Transverse colon (tissue), 4 donors: ENCODE results near the gene TPP2. TPM values are rescaled to one million over a fixed set of nuclear protein-coding genes. Genes with fewer than 3 reads are reported as not detected.

Experiments
- DNase-seq: peaks from one replicate; pipeline ENCODE4 v3.0.0-alpha.2; 2019
- H3K27ac ChIP-seq, 4 donors: fragments of 200-600 bp; sonication (generic); 2 replicates each; pipeline ENCODE4 v1.5.1; 2016 to 2018; ENCODE audit warnings: inconsistent platforms in 4 of 4
- H3K27me3 ChIP-seq: fragments of 200-600 bp; sonication (generic); 2 replicates; pipeline ENCODE4 v1.5.1; 2017; ENCODE audit warnings: inconsistent platforms
- H3K36me3 ChIP-seq, 4 donors: fragments of 200-600 bp; sonication (generic); 2 replicates each; pipeline ENCODE4 v1.5.1; 2017 to 2019; ENCODE audit warnings: inconsistent platforms in 4 of 4
- H3K4me1 ChIP-seq, 4 donors: fragments of 200-600 bp; sonication (generic); 2 replicates each; pipeline ENCODE4 v1.5.1; 2017 to 2020; ENCODE audit warnings: inconsistent platforms in 4 of 4
- H3K4me3 ChIP-seq, 4 donors: fragments of 200-600 bp; sonication (generic); 1 replicate in 1 of 4; 2 replicates in 3 of 4; pipeline versions ENCODE4 v1.5.1 to v1.6.1; 2017 to 2019; ENCODE audit warnings: inconsistent platforms in 4 of 4
- H3K9me3 ChIP-seq, 2 donors: fragments of 200-600 bp; sonication (generic); 2 replicates each; pipeline ENCODE4 v1.5.1; 2017 to 2019; ENCODE audit warnings: inconsistent platforms in 2 of 2
- EP300 ChIP-seq: sonication (generic); formaldehyde crosslinking; IDR thresholded peaks from one replicate; pipeline ENCODE4 v1.6.1; 2017; ENCODE audit warnings: antibody characterized with exemption, low read depth
- POLR2A ChIP-seq: fragments of 450-650 bp; IDR thresholded peaks from one replicate; pipeline ENCODE4 v1.6.1; 2016; ENCODE audit warnings: antibody characterized with exemption, mild to moderate bottlenecking, moderate library complexity
- POLR2AphosphoS5 ChIP-seq, 3 donors: sonication (generic); formaldehyde crosslinking; IDR thresholded peaks; one replicate each; pipeline ENCODE4 v1.6.1; 2016; ENCODE audit warnings: antibody characterized with exemption in 3 of 3
- WGBS, 2 donors: methylation state at CpG; one replicate each; pipeline ENCODE4 v1.1.5; 2018; ENCODE audit warnings: low coverage in 1 of 2; 5-methylcytosine and 5-hydroxymethylcytosine counted together
- in situ Hi-C, 4 donors: fragments of 200-750 bp; cut with MboI; loops; one replicate each; pipeline versions ENCODE4 v1.15.0 to v1.15.1; 2017; ENCODE audit warnings: low sequenced_read_pairs in 3 of 4, low pct_ligation_motif_present in 1 of 4, low pct_unique_long_range_greater_than_20kb in 1 of 4
- intact Hi-C: fragments of 100-400 bp; cut with DNase I; formaldehyde crosslinking; loops from one replicate; pipeline ENCODE4 v1.15.1; 2023; ENCODE audit warnings: low total_unique reads
- total RNA-seq, 4 donors: library from RNA; depleted of rRNA; stranded (reverse); fragments of >200 nt; gene quantifications; one replicate each; pipeline ENCODE4 v1.1.0, GENCODE V29; 2016
- TF ChIP-seq, protein P1 (sequence below), 5 experiments: fragments of 200-600 bp in 3 of 5; fragments of 450-650 bp in 2 of 5; sonication (generic) in 3 of 5; IDR thresholded peaks; 1 replicate in 2 of 5; 2 replicates in 3 of 5; pipeline ENCODE4 v1.5.1; 2016 to 2017; ENCODE audit warnings: antibody characterized with exemption in 5 of 5, inconsistent platforms in 3 of 5, mild to moderate bottlenecking in 2 of 5, moderate library complexity in 1 of 5

The TPP2 gene
- total RNA-seq, 4 donors from 2014 or later, result 19.1 to 47.8 (median 30.3) TPM

GRCh38 chr13:102572323-102572722, 24.5 kb upstream of the TPP2 start:
- H3K4me3 ChIP-seq, result no peak overlapping the region
- H3K9me3 ChIP-seq, result no peaks in the 10 kb centered on the region
- intact Hi-C loops (no loop called here), in situ Hi-C loops (loop anchor here (10.0 to 25.0 kb wide), 2 partner anchors 282 to 635 kb away; no protein-coding TSS in a partner anchor)
- H3K27me3 ChIP-seq, result peaks cover 7% of the 10 kb centered on the region
- TF ChIP-seq EP300 (no peak), POLR2A (no peak), POLR2AphosphoS5 (IDR thresholded peaks at IDR 0.05) (no peak)
- TF ChIP-seq, protein P1, sequence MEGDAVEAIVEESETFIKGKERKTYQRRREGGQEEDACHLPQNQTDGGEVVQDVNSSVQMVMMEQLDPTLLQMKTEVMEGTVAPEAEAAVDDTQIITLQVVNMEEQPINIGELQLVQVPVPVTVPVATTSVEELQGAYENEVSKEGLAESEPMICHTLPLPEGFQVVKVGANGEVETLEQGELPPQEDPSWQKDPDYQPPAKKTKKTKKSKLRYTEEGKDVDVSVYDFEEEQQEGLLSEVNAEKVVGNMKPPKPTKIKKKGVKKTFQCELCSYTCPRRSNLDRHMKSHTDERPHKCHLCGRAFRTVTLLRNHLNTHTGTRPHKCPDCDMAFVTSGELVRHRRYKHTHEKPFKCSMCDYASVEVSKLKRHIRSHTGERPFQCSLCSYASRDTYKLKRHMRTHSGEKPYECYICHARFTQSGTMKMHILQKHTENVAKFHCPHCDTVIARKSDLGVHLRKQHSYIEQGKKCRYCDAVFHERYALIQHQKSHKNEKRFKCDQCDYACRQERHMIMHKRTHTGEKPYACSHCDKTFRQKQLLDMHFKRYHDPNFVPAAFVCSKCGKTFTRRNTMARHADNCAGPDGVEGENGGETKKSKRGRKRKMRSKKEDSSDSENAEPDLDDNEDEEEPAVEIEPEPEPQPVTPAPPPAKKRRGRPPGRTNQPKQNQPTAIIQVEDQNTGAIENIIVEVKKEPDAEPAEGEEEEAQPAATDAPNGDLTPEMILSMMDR (IDR thresholded peaks at IDR 0.05), result no peak
- no peak overlapping the region for H3K27ac ChIP-seq
- DNase-seq, result no peak
- WGBS, 2 donors, result 46 to 53% methylated on average over 4 to 6 of the region's 6 CpGs
- no peaks in the 10 kb centered on the region for H3K4me1 ChIP-seq
- H3K36me3 ChIP-seq, result no peaks in the 10 kb centered on the region

DNA sequence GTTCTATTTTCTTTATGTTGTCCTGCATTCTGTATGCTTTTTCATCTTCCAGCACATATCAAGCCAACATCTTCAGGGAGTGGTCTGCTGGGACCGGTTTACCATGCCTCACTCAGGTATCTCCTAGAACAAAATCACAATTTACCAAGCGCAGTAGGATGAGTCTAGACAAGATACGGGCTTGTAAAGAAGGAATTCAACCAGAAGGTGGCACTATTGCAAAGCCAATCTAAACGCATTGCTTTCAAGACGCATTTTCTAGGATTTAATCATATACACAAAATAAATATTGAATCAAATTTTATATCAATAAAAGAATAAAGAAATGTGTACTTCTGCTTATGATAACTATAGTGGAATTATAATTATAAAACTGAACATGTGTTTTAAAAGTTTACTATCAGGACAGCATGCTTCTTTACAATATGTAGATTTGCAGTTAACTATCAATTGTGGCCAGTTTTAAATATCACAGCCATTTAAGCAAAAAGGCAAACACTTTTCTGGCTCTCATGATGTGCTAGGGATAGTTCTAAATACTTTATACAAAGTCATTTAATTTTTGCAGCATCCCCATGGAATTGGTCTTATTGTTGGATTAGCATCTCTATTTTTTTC, 16.1 kb upstream of the TPP2 start:
- intact Hi-C loops (no loop called here), in situ Hi-C loops (loop anchor here in 1 of 4 donors (10.0 kb wide), 1 partner anchor 264 kb away; the partner anchor contains the start of gene ERCC5)
- H3K4me3 ChIP-seq, result no peak overlapping the region
- no peaks in the 10 kb centered on the region for H3K9me3 ChIP-seq
- no peaks in the 10 kb centered on the region for H3K4me1 ChIP-seq
- no peak overlapping the region for H3K27ac ChIP-seq
- TF ChIP-seq, protein P1 (IDR thresholded peaks at IDR 0.05), result peak; percentile 66 to 74 (median 68)
- TF ChIP-seq POLR2A, result no peak
- H3K36me3 ChIP-seq, result no peaks in the 10 kb centered on the region
- no peak for DNase-seq
- H3K27me3 ChIP-seq, result no peaks in the 10 kb centered on the region
- 2 to 3% methylated on average over 5 of the region's 5 CpGs for WGBS, 2 donors

DNA sequence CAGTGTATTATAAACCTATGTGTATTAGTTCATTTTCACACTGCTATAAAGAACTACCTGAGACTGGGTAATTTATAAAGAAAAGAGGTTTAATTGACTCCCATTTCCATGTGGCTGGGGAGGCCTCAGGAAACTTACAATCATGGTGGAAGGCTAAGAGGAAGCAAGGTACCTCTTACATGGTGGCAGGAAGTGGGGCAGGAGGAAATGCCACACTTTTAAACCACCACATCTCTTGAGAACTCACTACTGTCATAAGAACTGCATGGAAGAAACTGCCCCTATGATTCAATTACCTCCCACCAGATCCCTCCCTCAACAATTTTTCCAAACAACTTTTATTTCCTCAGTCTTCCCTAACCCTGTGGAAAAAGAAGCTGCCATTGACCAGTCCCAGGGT, 14.5 kb upstream of the TPP2 start:
- H3K9me3 ChIP-seq, result no peaks in the 10 kb centered on the region
- no peak overlapping the region for H3K4me3 ChIP-seq
- in situ Hi-C loops (loop anchor here in 1 of 4 donors (10.0 kb wide), 1 partner anchor 263 kb away; the partner anchor contains the start of gene ERCC5), intact Hi-C loops (no loop called here)
- no peak for TF ChIP-seq EP300
- no peak for TF ChIP-seq POLR2A
- TF ChIP-seq, protein P1 (IDR thresholded peaks at IDR 0.05), result no peak
- TF ChIP-seq POLR2AphosphoS5 (IDR thresholded peaks at IDR 0.05), result no peak
- H3K27me3 ChIP-seq, result no peaks in the 10 kb centered on the region
- H3K4me1 ChIP-seq, result no peaks in the 10 kb centered on the region
- H3K36me3 ChIP-seq, result no peaks in the 10 kb centered on the region
- no peak for DNase-seq
- H3K27ac ChIP-seq, result no peak overlapping the region

DNA sequence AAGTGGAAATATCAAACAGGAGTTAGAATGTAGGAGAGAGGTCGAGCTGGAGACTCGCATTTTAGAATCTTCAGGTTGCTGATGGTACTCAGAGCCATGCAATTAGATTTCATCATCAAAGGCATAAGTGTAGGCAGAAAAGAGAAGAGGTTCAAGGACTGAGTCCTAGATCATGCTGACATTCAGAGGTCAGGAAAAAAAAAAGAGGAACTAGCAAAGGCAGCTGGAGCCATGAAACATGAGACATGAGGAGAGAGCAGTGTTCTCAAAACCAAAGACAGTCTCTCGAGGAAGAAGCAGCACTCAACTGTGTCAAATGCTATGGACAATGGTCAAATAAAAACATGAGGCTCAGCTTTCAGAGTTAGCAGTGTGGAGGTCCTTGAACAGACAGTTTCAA, 12.4 kb upstream of the TPP2 start:
- Histone ChIP-seq H3K36me3 (no peaks in the 10 kb centered on the region), H3K27me3 (no peaks in the 10 kb centered on the region), H3K9me3 (no peaks in the 10 kb centered on the region), H3K27ac (no peak overlapping the region), H3K4me1 (no peaks in the 10 kb centered on the region), H3K4me3 (no peak overlapping the region)
- in situ Hi-C loops (loop anchor here in 1 of 4 donors (10.0 kb wide), 1 partner anchor 260 kb away; the partner anchor contains the start of gene ERCC5), intact Hi-C loops (no loop called here)
- WGBS, 2 donors, result 56 to 64% methylated on average over 3 of the region's 3 CpGs
- DNase-seq, result no peak
- TF ChIP-seq EP300 (no peak), POLR2A (no peak), POLR2AphosphoS5 (IDR thresholded peaks at IDR 0.05) (no peak)
- TF ChIP-seq, protein P1 (IDR thresholded peaks at IDR 0.05), result no peak
